Suprapubic skin (tissue), 4 donors: Measurements from ENCODE around the gene CACNA1A.

Experiments
- EP300 ChIP-seq: sonication (generic); formaldehyde crosslinking; IDR thresholded peaks from one replicate; pipeline ENCODE4 v1.6.1; 2017; ENCODE audit warnings: antibody characterized with exemption
- POLR2A ChIP-seq, 2 donors: fragments of 450-650 bp; IDR thresholded peaks; one replicate each; pipeline ENCODE4 v1.6.1; 2017; ENCODE audit warnings: antibody characterized with exemption in 2 of 2, mild to moderate bottlenecking in 2 of 2, moderate library complexity in 2 of 2
- POLR2AphosphoS5 ChIP-seq, 3 donors: sonication (generic); formaldehyde crosslinking; IDR thresholded peaks; one replicate each; pipeline ENCODE4 v1.6.1; 2017; ENCODE audit warnings: antibody characterized with exemption in 3 of 3
- TF ChIP-seq, protein P1 (sequence below), 2 donors: fragments of 200-600 bp in 1 of 2; fragments of 450-650 bp in 1 of 2; sonication (generic) in 1 of 2; IDR thresholded peaks; one replicate each; pipeline ENCODE4 v1.5.1; 2016 to 2019; ENCODE audit warnings: antibody characterized with exemption in 2 of 2, mild to moderate bottlenecking in 1 of 2, moderate library complexity in 1 of 2

DNA sequence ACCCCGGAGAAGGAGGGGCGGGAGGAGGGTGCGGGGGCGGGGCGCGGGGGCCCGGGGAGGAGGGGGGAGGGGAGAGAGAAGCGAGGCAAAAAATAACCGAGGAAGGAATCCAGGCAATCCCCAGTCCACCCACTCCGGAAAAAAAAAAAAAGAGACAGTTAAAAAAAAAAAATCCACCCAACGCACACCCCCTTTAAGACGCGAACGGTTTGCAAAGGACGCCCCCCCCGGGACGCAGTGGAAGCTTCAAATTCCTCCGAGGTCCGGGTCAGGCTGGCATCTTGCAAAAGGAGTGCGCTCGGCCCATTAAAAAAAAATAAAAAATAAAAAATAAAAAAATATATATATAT is at the start of gene CACNA1A:
- TF ChIP-seq, protein P1, sequence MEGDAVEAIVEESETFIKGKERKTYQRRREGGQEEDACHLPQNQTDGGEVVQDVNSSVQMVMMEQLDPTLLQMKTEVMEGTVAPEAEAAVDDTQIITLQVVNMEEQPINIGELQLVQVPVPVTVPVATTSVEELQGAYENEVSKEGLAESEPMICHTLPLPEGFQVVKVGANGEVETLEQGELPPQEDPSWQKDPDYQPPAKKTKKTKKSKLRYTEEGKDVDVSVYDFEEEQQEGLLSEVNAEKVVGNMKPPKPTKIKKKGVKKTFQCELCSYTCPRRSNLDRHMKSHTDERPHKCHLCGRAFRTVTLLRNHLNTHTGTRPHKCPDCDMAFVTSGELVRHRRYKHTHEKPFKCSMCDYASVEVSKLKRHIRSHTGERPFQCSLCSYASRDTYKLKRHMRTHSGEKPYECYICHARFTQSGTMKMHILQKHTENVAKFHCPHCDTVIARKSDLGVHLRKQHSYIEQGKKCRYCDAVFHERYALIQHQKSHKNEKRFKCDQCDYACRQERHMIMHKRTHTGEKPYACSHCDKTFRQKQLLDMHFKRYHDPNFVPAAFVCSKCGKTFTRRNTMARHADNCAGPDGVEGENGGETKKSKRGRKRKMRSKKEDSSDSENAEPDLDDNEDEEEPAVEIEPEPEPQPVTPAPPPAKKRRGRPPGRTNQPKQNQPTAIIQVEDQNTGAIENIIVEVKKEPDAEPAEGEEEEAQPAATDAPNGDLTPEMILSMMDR (IDR thresholded peaks at IDR 0.05) = no peak
- TF ChIP-seq EP300 (no peak), POLR2AphosphoS5 (IDR thresholded peaks at IDR 0.05) (no peak), POLR2A (IDR thresholded peaks at IDR 0.05) (no peak)
